ENCODE data around the gene IQCC.

The IQCC gene

DNA sequence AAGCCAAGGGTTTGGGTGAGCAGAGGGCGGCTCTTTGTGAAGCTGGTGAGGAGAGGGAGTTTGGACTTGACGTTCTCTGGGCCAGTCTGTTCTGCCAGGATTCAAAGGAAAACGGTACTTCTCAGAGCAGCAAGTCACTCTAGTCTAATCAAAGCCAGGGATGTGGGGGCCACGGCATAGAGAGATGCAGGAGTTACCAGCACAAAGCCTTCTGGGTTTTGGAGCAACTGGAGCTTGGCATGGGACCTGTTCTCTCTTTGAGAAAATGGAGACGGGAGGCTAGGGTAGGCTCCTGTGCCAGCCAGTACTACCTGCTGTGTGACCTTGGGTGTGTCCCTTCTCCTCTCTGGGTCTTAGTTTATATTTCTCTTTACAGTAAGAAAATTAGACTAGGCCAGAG lies 23.9 kb upstream of the IQCC start:
- TF ChIP-seq, protein P1, sequence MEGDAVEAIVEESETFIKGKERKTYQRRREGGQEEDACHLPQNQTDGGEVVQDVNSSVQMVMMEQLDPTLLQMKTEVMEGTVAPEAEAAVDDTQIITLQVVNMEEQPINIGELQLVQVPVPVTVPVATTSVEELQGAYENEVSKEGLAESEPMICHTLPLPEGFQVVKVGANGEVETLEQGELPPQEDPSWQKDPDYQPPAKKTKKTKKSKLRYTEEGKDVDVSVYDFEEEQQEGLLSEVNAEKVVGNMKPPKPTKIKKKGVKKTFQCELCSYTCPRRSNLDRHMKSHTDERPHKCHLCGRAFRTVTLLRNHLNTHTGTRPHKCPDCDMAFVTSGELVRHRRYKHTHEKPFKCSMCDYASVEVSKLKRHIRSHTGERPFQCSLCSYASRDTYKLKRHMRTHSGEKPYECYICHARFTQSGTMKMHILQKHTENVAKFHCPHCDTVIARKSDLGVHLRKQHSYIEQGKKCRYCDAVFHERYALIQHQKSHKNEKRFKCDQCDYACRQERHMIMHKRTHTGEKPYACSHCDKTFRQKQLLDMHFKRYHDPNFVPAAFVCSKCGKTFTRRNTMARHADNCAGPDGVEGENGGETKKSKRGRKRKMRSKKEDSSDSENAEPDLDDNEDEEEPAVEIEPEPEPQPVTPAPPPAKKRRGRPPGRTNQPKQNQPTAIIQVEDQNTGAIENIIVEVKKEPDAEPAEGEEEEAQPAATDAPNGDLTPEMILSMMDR (IDR thresholded peaks at IDR 0.05) = no peak
- Mint-ChIP-seq H3K27ac (peak overlapping the region; percentile 77), H3K27me3 (ENCODE audit: low read depth, poor library complexity) (no peaks in the 10 kb centered on the region), H3K4me1 (peaks cover 36% of the 10 kb centered on the region), H3K36me3 (ENCODE audit: low read depth) (peaks cover 58% of the 10 kb centered on the region), H3K4me3 (peak overlapping the region; percentile 94), H3K9me3 (no peaks in the 10 kb centered on the region)
- no peak for DNase-seq

GRCh38 chr1:32182060-32182459 lies 23.4 kb upstream of the IQCC start:
- Mint-ChIP-seq H3K4me1 (peaks cover 36% of the 10 kb centered on the region), H3K36me3 (ENCODE audit: low read depth) (peaks cover 56% of the 10 kb centered on the region), H3K9me3 (no peaks in the 10 kb centered on the region), H3K27me3 (ENCODE audit: low read depth, poor library complexity) (no peaks in the 10 kb centered on the region), H3K27ac (no peak overlapping the region), H3K4me3 (peak overlapping the region; percentile 5)
- TF ChIP-seq, protein P1 (IDR thresholded peaks at IDR 0.05) = no peak
- DNase-seq = no peak

DNA sequence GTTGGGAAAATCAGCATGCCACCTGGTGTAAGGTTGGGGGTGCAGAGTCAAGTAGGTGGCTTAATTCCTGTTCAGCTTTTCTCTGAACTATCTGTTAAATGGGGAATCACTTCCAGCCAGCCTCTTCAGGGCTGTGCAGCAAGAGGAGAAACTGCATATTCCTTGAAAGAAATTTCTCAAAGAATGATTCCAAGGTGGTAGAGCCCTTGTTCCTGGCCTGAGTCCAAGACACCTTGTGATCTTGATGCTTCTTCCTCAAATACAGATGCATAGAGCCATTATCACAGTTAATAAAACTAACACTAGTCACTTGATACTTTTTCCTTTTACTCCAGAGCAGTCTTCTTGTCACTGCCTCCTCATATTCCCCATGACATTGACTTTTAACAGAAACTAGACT lies 20.8 kb upstream of the IQCC start:
- Mint-ChIP-seq H3K36me3 (ENCODE audit: low read depth) (peaks cover 77% of the 10 kb centered on the region), H3K27me3 (ENCODE audit: low read depth, poor library complexity) (peaks cover 2% of the 10 kb centered on the region), H3K4me3 (no peak overlapping the region), H3K4me1 (peaks cover 30% of the 10 kb centered on the region), H3K9me3 (no peaks in the 10 kb centered on the region), H3K27ac (no peak overlapping the region)
- DNase-seq = no peak
- TF ChIP-seq, protein P1 (IDR thresholded peaks at IDR 0.05) = no peak

DNA sequence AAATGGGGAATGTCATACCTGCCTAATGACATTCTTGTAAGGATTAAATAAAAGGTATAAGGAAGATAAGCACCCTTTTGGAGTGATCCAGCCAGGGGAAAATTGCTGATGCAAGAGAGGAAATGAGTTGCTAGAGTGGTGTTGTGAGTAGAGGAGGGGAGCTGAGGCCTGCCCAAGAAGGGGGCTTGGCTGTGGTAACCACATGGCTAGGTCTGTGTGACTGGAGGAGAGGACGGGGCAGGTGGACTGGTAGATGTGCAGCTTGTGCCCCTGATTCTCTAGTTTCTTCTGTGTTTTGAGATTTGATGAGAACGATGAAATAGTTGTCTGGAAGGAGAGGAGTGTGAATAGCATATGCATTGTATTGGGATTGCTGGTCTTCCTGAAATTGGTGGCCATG lies 19.4 kb upstream of the IQCC start:
- H3K4me3 Mint-ChIP-seq = no peak overlapping the region
- H3K27ac Mint-ChIP-seq = peak overlapping the region; percentile 11
- H3K4me1 Mint-ChIP-seq = peaks cover 18% of the 10 kb centered on the region
- no peak for DNase-seq
- H3K36me3 Mint-ChIP-seq (ENCODE audit: low read depth) = peaks cover 74% of the 10 kb centered on the region
- peaks cover 3% of the 10 kb centered on the region for H3K27me3 Mint-ChIP-seq (ENCODE audit: low read depth, poor library complexity)
- TF ChIP-seq, protein P1 (IDR thresholded peaks at IDR 0.05) = no peak
- no peaks in the 10 kb centered on the region for H3K9me3 Mint-ChIP-seq

DNA sequence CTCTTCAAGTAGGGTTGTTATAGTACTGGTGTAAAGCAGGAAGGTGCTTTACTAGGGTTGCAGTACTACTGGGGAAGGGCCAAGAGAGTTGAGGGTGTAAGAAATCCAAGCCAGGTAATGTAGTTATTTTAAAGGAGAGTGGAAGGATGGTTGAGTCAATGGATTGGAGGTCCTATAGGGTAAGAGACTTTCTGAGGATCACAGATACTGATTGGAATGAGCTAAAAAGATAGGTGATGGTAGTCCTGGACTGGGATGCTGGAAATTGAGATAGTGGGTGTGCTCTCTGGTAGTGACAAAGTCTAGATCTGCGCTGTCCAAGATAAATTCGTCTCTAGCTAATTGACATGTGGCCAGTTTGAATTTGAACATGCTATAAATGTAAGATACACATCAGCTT lies 19.0 kb upstream of the IQCC start:
- Mint-ChIP-seq H3K4me1 (peaks cover 14% of the 10 kb centered on the region), H3K9me3 (no peaks in the 10 kb centered on the region), H3K4me3 (no peak overlapping the region), H3K27ac (no peak overlapping the region), H3K36me3 (ENCODE audit: low read depth) (peaks cover 74% of the 10 kb centered on the region), H3K27me3 (ENCODE audit: low read depth, poor library complexity) (peaks cover 3% of the 10 kb centered on the region)
- no peak for DNase-seq
- TF ChIP-seq, protein P1 (IDR thresholded peaks at IDR 0.05) = no peak

GRCh38 chr1:32187850-32188249 lies 17.6 kb upstream of the IQCC start:
- no peak overlapping the region for H3K4me3 Mint-ChIP-seq
- no peaks in the 10 kb centered on the region for H3K9me3 Mint-ChIP-seq
- TF ChIP-seq, protein P1 (IDR thresholded peaks at IDR 0.05) = no peak
- no peak for DNase-seq
- H3K27ac Mint-ChIP-seq = no peak overlapping the region
- H3K4me1 Mint-ChIP-seq = peaks cover 11% of the 10 kb centered on the region
- peaks cover 3% of the 10 kb centered on the region for H3K27me3 Mint-ChIP-seq (ENCODE audit: low read depth, poor library complexity)
- peaks cover 74% of the 10 kb centered on the region for H3K36me3 Mint-ChIP-seq (ENCODE audit: low read depth)

Data from nephron progenitor cell (in vitro differentiated cells).